ENCODE results near the gene GNGT2.
A peak's percentile ranks its signal among the peaks of the same experiment; 100 is the strongest.

The GNGT2 gene

GRCh38 chr17:49210158-49211029 lies at the start of gene GNGT2, which contains the start of gene ABI3:
Gene GNGT2 (minus strand): TSS chr17:49210574. CDS start chr17:49207422, 3,152 bp downstream.
Gene ABI3 (plus strand): TSS chr17:49210707. CDS start chr17:49210725, 18 bp downstream.
- peak; percentile 77 for DNase-seq

GRCh38 chr17:49259663-49260010 lies 49.3 kb upstream of the GNGT2 start:
- no peak for DNase-seq

- no peak for DNase-seq
These were observed 48.0 kb upstream of the GNGT2 start for GRCh38 chr17:49258394-49258793.

- DNase-seq = no peak
These were observed 44.8 kb upstream of the GNGT2 start for GRCh38 chr17:49255125-49255524.

GRCh38 chr17:49254066-49254465 lies 43.7 kb upstream of the GNGT2 start:
- no peak for DNase-seq

- no peak for DNase-seq
These were observed 41.8 kb upstream of the GNGT2 start for GRCh38 chr17:49252148-49252695.

GRCh38 chr17:49249890-49250522 lies 39.6 kb upstream of the GNGT2 start:
- DNase-seq = no peak

GRCh38 chr17:49249292-49249794 lies 39.0 kb upstream of the GNGT2 start:
- no peak for DNase-seq

GRCh38 chr17:49247944-49248343 lies 37.6 kb upstream of the GNGT2 start:
- no peak for DNase-seq

GRCh38 chr17:49244839-49245238 lies 34.5 kb upstream of the GNGT2 start:
- no peak for DNase-seq

- DNase-seq = no peak
These were observed 32.4 kb upstream of the GNGT2 start for GRCh38 chr17:49242813-49243212.

GRCh38 chr17:49241692-49242397 lies 31.5 kb upstream of the GNGT2 start:
- no peak for DNase-seq

- DNase-seq = no peak
These were observed 30.7 kb upstream of the GNGT2 start for GRCh38 chr17:49241040-49241439.

GRCh38 chr17:49240619-49241018 lies 30.2 kb upstream of the GNGT2 start:
- no peak for DNase-seq

GRCh38 chr17:49239963-49240362 lies 29.6 kb upstream of the GNGT2 start:
- no peak for DNase-seq

GRCh38 chr17:49235896-49236295 lies 25.5 kb upstream of the GNGT2 start:
- DNase-seq = no peak

- no peak for DNase-seq
These were observed 24.2 kb upstream of the GNGT2 start for GRCh38 chr17:49234509-49235080.

GRCh38 chr17:49231563-49231894 lies 21.2 kb upstream of the GNGT2 start:
- DNase-seq = no peak

GRCh38 chr17:49230636-49231562 lies 20.5 kb upstream of the GNGT2 start, which contains the start of gene PHOSPHO1:
Gene PHOSPHO1 (minus strand): TSS chr17:49230787. CDS start chr17:49226691, 4,096 bp downstream.
- DNase-seq = peak; percentile 91

GRCh38 chr17:49229805-49230600 lies 19.6 kb upstream of the GNGT2 start:
- no peak for DNase-seq
